GM18870 (cell line): Measurements from ENCODE around the gene ALG14.

Experiments used
- ATAC-seq: cut with Tn5 transposase; IDR thresholded peaks from one replicate; pipeline ENCODE4 v1.9.1; 2021; ENCODE audit warnings: moderate library complexity; ENCODE audit not compliant: unreplicated experiment

ALG14 gene

GRCh38 chr1:94983171-94983739 lies 89.5 kb downstream of the ALG14 start:
- no peak for ATAC-seq

GRCh38 chr1:94982398-94982797 lies 90.4 kb downstream of the ALG14 start:
- ATAC-seq = no peak

GRCh38 chr1:94981575-94981973 lies 91.2 kb downstream of the ALG14 start:
- ATAC-seq = no peak

- no peak for ATAC-seq
Observed at GRCh38 chr1:94980582-94981574, 91.9 kb downstream of the ALG14 start.

GRCh38 chr1:94979656-94980581 lies 92.8 kb downstream of the ALG14 start:
- no peak for ATAC-seq

- ATAC-seq = no peak
Observed at GRCh38 chr1:94979131-94979530, 93.6 kb downstream of the ALG14 start.

GRCh38 chr1:94978401-94978800 lies 94.3 kb downstream of the ALG14 start:
- ATAC-seq = no peak

- no peak for ATAC-seq
Observed at GRCh38 chr1:94976971-94977548, 95.7 kb downstream of the ALG14 start.

GRCh38 chr1:94974824-94975223 lies 97.9 kb downstream of the ALG14 start:
- ATAC-seq = no peak

- ATAC-seq = no peak
Observed at GRCh38 chr1:94974241-94974640, 98.5 kb downstream of the ALG14 start.

GRCh38 chr1:94973309-94973922 lies 99.3 kb downstream of the ALG14 start:
- ATAC-seq = no peak

GRCh38 chr1:94971491-94971924 lies 101.2 kb downstream of the ALG14 start:
- no peak for ATAC-seq

GRCh38 chr1:94970783-94971182 lies 102.0 kb downstream of the ALG14 start:
- ATAC-seq = no peak

- ATAC-seq = no peak
Observed at GRCh38 chr1:94969137-94969536, 103.6 kb downstream of the ALG14 start.

- ATAC-seq = no peak
Observed at GRCh38 chr1:94966033-94966432, 106.7 kb downstream of the ALG14 start.

GRCh38 chr1:94963864-94964263 lies 108.9 kb downstream of the ALG14 start:
- no peak for ATAC-seq

GRCh38 chr1:94962409-94963265 lies 110.1 kb downstream of the ALG14 start:
- peak; percentile 95 for ATAC-seq

- no peak for ATAC-seq
Observed at GRCh38 chr1:94961988-94962387, 110.8 kb downstream of the ALG14 start.

GRCh38 chr1:94961582-94961981 lies 111.2 kb downstream of the ALG14 start:
- ATAC-seq = no peak
